Tibial nerve (tissue), 4 donors: ENCODE data around the gene SEM1. TPM values are rescaled to one million over a fixed set of nuclear protein-coding genes. Genes with fewer than 3 reads are reported as not detected.
"Not testable (repeated sequence)": the region's sequence is repeated elsewhere in the genome, so short reads cannot be mapped to it uniquely, and the experiment has no call there.

Experiments
- DNase-seq, 2 donors: peaks; one replicate each; pipeline ENCODE4 v3.0.0-alpha.2; 2019; ENCODE audit warnings: low spot score in 2 of 2
- H3K27ac ChIP-seq, 4 donors: fragments of 200-600 bp; sonication (generic) in 3 of 4; one replicate each; pipeline ENCODE4 v1.5.1; 2017 to 2019; ENCODE audit warnings: mild to moderate bottlenecking in 1 of 4
- H3K27me3 ChIP-seq, 2 donors: fragments of 200-600 bp; sonication (generic) in 1 of 2; one replicate each; pipeline versions ENCODE4 v1.5.1 to v1.6.0; 2017 to 2019
- H3K36me3 ChIP-seq, 3 donors: fragments of 200-600 bp; sonication (generic); one replicate each; pipeline ENCODE4 v1.5.1; 2018 to 2019
- H3K4me1 ChIP-seq, 4 donors: fragments of 200-600 bp; sonication (generic) in 3 of 4; one replicate each; pipeline ENCODE4 v1.5.1; 2017 to 2019
- H3K4me3 ChIP-seq, 4 donors: fragments of 200-600 bp; sonication (generic) in 3 of 4; one replicate each; pipeline ENCODE4 v1.5.1; 2017 to 2019; ENCODE audit warnings: mild to moderate bottlenecking in 1 of 4, moderate library complexity in 1 of 4
- H3K9me3 ChIP-seq, 4 donors: fragments of 200-600 bp; sonication (generic) in 3 of 4; one replicate each; pipeline ENCODE4 v1.5.1; 2017 to 2019
- EP300 ChIP-seq, 2 donors: sonication (generic); formaldehyde crosslinking; IDR thresholded peaks; one replicate each; pipeline ENCODE4 v1.6.1; 2017; ENCODE audit warnings: antibody characterized with exemption in 2 of 2, mild to moderate bottlenecking in 1 of 2
- POLR2A ChIP-seq, 2 donors: fragments of 450-650 bp; IDR thresholded peaks; one replicate each; pipeline ENCODE4 v1.6.1; 2017; ENCODE audit warnings: antibody characterized with exemption in 2 of 2, mild to moderate bottlenecking in 2 of 2, moderate library complexity in 2 of 2
- WGBS, 2 donors: methylation state at CpG; one replicate each; pipeline ENCODE4 v1.1.5; 2018; 5-methylcytosine and 5-hydroxymethylcytosine counted together
- total RNA-seq, 4 donors: library from RNA; depleted of rRNA; stranded (reverse); fragments of >200 nt; gene quantifications; one replicate each; pipeline ENCODE4 v1.1.0, GENCODE V29; 2016
- TF ChIP-seq, protein P1 (sequence below), 5 experiments: fragments of 200-600 bp in 3 of 5; fragments of 450-650 bp in 2 of 5; sonication (generic) in 3 of 5; IDR thresholded peaks; one replicate each; pipeline ENCODE4 v1.5.1; 2016 to 2019; ENCODE audit warnings: antibody characterized with exemption in 5 of 5, mild to moderate bottlenecking in 3 of 5, moderate library complexity in 2 of 5

SEM1 gene
- total RNA-seq, 4 donors from 2014 or later, result 15.1 to 24.3 (median 16.9) TPM

GRCh38 chr7:96707901-96708774 lies 1.5 kb downstream of the SEM1 start:
- peak overlapping the region in 3 of 4 donors; percentile 60 to 80 (median 70) for H3K4me3 ChIP-seq
- H3K27me3 ChIP-seq, result no peaks in the 10 kb centered on the region
- peaks cover 0 to 5% (median 0%) of the 10 kb centered on the region in 4 donors for H3K9me3 ChIP-seq
- H3K27ac ChIP-seq, result no peak overlapping the region
- WGBS, 2 donors, result 87 to 92% methylated on average over 4 of the region's 4 CpGs
- DNase-seq, result no peak
- no peaks in the 10 kb centered on the region for H3K36me3 ChIP-seq
- H3K4me1 ChIP-seq, result peaks cover 0 to 37% (median 15%) of the 10 kb centered on the region in 4 donors
- no peak for TF ChIP-seq POLR2A (IDR thresholded peaks at IDR 0.05)
- TF ChIP-seq, protein P1, sequence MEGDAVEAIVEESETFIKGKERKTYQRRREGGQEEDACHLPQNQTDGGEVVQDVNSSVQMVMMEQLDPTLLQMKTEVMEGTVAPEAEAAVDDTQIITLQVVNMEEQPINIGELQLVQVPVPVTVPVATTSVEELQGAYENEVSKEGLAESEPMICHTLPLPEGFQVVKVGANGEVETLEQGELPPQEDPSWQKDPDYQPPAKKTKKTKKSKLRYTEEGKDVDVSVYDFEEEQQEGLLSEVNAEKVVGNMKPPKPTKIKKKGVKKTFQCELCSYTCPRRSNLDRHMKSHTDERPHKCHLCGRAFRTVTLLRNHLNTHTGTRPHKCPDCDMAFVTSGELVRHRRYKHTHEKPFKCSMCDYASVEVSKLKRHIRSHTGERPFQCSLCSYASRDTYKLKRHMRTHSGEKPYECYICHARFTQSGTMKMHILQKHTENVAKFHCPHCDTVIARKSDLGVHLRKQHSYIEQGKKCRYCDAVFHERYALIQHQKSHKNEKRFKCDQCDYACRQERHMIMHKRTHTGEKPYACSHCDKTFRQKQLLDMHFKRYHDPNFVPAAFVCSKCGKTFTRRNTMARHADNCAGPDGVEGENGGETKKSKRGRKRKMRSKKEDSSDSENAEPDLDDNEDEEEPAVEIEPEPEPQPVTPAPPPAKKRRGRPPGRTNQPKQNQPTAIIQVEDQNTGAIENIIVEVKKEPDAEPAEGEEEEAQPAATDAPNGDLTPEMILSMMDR (IDR thresholded peaks at IDR 0.05), result no peak
- no peak for TF ChIP-seq EP300 (IDR thresholded peaks at IDR 0.05)

DNA sequence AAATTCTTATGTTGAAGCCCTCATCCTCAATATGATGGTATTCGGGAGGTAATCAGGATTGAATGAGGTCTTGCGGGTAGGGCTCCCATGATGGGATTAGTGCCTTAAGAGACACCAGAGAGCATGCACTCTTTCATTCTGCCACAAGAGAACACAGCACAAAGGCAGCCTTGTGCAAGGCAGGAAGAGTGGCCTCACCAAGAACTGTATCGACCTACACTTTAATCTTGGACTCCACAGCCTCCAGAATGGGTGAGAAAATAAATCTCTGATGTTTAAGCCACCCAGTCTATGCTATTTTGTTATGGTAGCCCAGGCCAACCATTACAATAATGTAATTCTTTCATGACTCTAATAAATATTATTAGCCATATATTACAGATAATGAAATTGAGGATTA lies 8.4 kb downstream of the SEM1 start:
- H3K9me3 ChIP-seq, result no peaks in the 10 kb centered on the region
- 64 to 70% methylated on average over 3 of the region's 3 CpGs for WGBS, 2 donors
- H3K27ac ChIP-seq, result no peak overlapping the region
- peaks cover 0 to 55% (median 0%) of the 10 kb centered on the region in 4 donors for H3K4me1 ChIP-seq
- no peak for DNase-seq
- no peak overlapping the region for H3K4me3 ChIP-seq
- no peaks in the 10 kb centered on the region for H3K36me3 ChIP-seq
- TF ChIP-seq POLR2A (IDR thresholded peaks at IDR 0.05) (no peak), EP300 (IDR thresholded peaks at IDR 0.05) (no peak)
- TF ChIP-seq, protein P1 (IDR thresholded peaks at IDR 0.05), result no peak
- no peaks in the 10 kb centered on the region for H3K27me3 ChIP-seq

DNA sequence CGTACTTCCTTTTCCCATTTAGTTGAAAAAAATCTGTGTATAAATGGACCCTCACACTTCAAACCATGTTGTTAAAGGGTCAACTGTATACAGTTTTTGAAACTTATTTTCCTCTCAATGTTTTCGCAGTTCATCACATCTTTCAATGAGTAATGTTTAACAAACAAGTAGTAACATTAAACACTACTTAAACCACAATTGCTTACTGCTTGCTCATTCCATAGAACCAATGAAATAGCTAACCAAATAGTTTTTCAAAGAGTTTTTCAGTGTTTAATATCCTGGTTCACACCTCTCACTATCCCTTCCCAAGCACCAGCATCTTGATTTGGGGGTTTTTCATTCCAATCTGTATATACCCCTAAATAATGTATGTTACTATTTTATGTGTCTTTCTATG lies 9.1 kb downstream of the SEM1 start:
- Histone ChIP-seq H3K36me3 (no peaks in the 10 kb centered on the region), H3K27ac (no peak overlapping the region), H3K4me3 (no peak overlapping the region), H3K9me3 (no peaks in the 10 kb centered on the region), H3K4me1 (peaks cover 0 to 58% (median 0%) of the 10 kb centered on the region in 4 donors), H3K27me3 (no peaks in the 10 kb centered on the region)
- no peak for DNase-seq
- 94 to 96% methylated on average over 2 of the region's 2 CpGs for whole genome bisulfite sequencing, 2 donors
- TF ChIP-seq POLR2A (IDR thresholded peaks at IDR 0.05) (no peak), EP300 (IDR thresholded peaks at IDR 0.05) (no peak)
- TF ChIP-seq, protein P1 (IDR thresholded peaks at IDR 0.05), result no peak

DNA sequence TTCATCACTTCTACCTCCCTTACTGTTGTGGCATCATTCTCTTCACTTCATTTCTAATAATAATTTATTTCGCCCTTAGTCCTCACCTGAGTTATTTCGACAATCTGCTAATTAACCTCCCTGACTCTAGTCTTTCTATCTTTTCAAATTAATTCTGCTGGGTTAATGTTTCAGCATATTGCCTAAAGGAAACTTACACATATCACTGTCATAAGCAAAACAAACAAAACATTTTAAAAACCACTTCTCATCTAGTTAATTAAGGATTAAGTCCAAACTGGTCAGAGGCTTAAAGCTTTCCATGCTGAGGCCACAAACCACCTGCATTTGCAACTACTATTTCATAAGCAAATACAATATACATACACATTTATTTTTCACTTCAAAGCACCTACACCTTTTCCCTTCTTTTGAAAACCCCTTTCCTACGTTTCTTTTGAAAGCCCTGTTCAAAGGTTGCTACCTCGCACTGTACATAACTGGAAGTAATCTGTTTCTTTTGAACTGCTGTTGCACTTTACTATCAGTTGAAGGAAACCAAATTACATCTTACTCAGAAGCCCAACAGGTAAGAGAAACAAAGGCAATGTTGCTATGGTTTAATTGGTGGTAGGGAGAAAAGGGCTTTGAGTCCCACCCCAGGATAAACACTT lies 10.3 kb downstream of the SEM1 start:
- Histone ChIP-seq H3K9me3 (no peaks in the 10 kb centered on the region), H3K4me3 (no peak overlapping the region), H3K36me3 (no peaks in the 10 kb centered on the region), H3K27me3 (no peaks in the 10 kb centered on the region), H3K27ac (no peak overlapping the region), H3K4me1 (peaks cover 0 to 58% (median 0%) of the 10 kb centered on the region in 4 donors)
- TF ChIP-seq EP300 (IDR thresholded peaks at IDR 0.05) (no peak), POLR2A (IDR thresholded peaks at IDR 0.05) (no peak)
- TF ChIP-seq, protein P1 (IDR thresholded peaks at IDR 0.05), result no peak
- no peak for DNase-seq
- WGBS, 2 donors, result 98% methylated on average over 4 of the region's 4 CpGs

GRCh38 chr7:96698449-96698848 lies 11.2 kb downstream of the SEM1 start:
- DNase-seq, H3K27ac ChIP-seq, H3K9me3 ChIP-seq, H3K36me3 ChIP-seq, H3K4me3 ChIP-seq, H3K27me3 ChIP-seq: not testable (repeated sequence)
- peaks cover 0 to 62% (median 0%) of the 10 kb centered on the region in 4 donors for H3K4me1 ChIP-seq
- 80 to 88% methylated on average over 7 of the region's 7 CpGs for WGBS, 2 donors
